ENCODE results near the gene SPATA31A6.
"Not testable (repeated sequence)": the region's sequence is repeated elsewhere in the genome, so short reads cannot be mapped to it uniquely, and the experiment has no call there.

The SPATA31A6 gene

GRCh38 chr9:42183359-42183758, at the start of gene SPATA31A6:
Gene SPATA31A6 (plus strand): TSS chr9:42183659. CDS start chr9:42183688, 29 bp downstream.
- DNase-seq: not testable (repeated sequence)

DNA sequence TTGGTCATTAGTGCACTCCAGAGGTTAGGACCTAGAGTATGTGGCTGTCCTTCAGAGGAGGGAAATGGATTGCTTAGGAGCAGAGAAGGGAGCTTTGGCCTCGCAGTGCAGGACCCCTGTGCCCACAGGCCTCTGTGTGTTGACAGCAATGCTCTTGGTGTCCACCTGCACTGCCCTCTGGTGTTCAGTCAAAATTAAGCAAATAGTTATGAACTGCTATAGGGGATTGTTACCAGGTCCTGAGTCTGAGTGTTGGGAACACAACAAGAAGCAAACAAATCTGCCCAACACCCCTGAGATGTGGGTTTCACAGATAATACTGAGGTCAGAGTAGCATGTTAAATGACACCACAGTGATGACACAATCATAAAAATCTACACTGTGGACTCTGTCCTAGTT, 23.2 kb upstream of the SPATA31A6 start:
- not testable (repeated sequence) for DNase-seq

GRCh38 chr9:42219861-42220260, 36.4 kb downstream of the SPATA31A6 start:
- DNase-seq: not testable (repeated sequence)

- DNase-seq: not testable (repeated sequence)
Measured at GRCh38 chr9:42223230-42223629, 39.8 kb downstream of the SPATA31A6 start.

GRCh38 chr9:42233031-42233430, 49.6 kb downstream of the SPATA31A6 start:
- not testable (repeated sequence) for DNase-seq

DNA sequence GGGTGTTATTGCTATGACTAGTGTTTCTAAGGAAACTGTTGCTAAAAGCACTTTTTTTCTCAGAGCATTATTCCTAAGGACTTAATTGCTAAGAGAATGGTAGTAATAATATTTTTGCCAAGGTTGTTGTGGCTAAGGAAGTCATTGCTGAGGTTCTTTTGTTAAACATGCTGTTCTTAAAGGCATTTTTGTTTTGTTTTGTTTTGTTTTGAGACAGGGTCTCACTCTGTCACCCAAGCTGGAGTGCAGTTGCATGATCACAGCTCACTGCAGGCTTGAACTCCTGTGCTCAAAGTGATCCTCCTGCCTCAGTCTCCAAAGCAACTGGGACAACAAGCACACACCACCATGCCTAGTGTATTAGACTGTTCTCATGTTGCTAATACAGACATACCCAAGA, 51.2 kb downstream of the SPATA31A6 start:
- not testable (repeated sequence) for DNase-seq

GRCh38 chr9:42235352-42235991, 52.0 kb downstream of the SPATA31A6 start:
- DNase-seq: not testable (repeated sequence)

GRCh38 chr9:42236097-42236496, 52.6 kb downstream of the SPATA31A6 start:
- not testable (repeated sequence) for DNase-seq

DNA sequence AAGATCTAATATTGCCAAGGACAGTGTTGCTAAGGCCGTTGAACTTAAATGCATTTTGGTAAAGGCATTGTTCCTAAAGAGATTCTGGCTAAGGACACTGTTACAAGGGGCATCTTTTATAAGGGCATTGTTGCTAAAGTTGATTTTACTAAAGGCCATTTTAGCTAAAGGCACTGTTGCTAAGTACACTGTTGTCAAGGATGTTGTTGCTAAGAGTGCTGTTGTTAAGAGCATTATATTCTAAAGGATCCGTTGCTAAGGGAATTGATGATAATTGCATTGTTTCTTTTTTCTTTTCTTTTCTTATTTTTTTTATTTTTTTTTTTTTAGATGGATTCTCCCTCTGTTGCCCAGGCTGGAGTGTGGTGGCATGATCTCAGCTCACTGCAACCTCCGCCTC, 53.9 kb downstream of the SPATA31A6 start:
- DNase-seq: not testable (repeated sequence)

GRCh38 chr9:42238862-42239261, 55.4 kb downstream of the SPATA31A6 start:
- DNase-seq: not testable (repeated sequence)
